HG03066 (cell line): ENCODE measurements around the gene ATP1B2.

Experiments used
- ATAC-seq: cut with Tn5 transposase; IDR thresholded peaks from one replicate; pipeline ENCODE4 v1.9.1; 2021; ENCODE audit warnings: low read depth; ENCODE audit not compliant: unreplicated experiment

ATP1B2 gene

GRCh38 chr17:7677388-7678067 is 26.8 kb downstream of the ATP1B2 start:
- ATAC-seq = no peak

DNA sequence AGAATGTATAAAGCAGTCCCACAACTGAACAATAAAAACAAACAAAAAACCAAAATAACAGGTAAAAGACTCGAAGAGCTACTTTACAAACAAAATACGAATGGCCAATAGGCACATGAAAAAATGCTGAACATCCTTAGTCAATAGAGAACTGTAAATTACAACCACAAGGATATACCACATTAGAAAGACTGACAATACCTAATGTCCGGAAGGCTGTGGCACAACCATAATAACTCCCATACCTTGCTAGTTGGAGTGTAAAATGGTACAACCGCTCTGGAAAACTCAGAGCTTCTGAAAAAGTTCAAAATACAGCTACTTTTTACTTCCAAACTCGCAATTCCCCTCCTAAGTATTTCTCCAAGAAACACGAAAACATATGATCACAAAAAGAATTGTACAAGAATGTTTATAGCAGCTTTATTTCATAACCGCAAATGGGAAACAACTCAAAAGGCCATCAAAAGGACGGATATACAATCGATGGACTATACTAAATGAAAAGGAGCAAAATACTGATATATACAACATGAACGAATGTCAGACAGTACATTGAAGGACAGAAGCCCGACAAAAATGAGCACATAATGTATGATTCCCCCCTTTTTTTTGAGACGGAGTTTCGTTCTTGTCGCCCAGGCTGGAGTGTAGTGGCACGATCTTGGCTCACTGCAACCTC is 34.3 kb downstream of the ATP1B2 start:
- ATAC-seq = no peak

DNA sequence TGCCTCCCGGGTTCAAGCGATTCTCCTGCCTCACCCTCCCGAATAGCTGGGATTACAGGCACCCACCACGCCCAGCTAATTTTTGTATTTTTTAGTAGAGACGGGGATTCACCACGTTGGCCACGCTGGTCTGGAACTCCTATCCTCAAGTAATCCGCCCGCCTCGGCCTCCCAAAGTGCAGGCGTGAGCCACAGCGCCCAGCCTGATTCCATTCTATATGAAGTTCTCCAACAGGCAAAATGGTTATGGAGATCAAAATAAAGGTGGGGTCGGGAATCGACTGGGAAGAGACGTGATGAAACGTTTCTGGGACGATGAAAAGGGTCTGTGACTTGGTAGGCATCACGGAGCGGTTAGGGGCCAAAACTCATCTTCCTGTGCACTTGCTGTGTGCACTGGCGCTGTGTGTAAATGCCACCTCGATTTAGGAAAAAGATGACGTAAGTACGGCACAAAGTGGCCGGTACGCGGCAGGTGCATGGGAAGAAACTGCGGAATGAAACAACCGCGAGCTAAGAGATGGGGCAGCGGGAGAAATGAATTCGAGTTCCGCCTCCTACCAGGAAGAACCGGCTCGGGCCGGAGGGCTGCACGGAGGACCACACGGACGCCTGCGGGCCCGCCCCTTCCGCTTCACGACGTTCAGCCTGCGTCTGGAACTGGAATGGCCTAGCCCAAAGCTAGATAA is 35.0 kb downstream of the ATP1B2 start:
- peak; percentile 39 for ATAC-seq

- ATAC-seq = peak; percentile 36
Measured at GRCh38 chr17:7686222-7687071, 35.7 kb downstream of the ATP1B2 start.

DNA sequence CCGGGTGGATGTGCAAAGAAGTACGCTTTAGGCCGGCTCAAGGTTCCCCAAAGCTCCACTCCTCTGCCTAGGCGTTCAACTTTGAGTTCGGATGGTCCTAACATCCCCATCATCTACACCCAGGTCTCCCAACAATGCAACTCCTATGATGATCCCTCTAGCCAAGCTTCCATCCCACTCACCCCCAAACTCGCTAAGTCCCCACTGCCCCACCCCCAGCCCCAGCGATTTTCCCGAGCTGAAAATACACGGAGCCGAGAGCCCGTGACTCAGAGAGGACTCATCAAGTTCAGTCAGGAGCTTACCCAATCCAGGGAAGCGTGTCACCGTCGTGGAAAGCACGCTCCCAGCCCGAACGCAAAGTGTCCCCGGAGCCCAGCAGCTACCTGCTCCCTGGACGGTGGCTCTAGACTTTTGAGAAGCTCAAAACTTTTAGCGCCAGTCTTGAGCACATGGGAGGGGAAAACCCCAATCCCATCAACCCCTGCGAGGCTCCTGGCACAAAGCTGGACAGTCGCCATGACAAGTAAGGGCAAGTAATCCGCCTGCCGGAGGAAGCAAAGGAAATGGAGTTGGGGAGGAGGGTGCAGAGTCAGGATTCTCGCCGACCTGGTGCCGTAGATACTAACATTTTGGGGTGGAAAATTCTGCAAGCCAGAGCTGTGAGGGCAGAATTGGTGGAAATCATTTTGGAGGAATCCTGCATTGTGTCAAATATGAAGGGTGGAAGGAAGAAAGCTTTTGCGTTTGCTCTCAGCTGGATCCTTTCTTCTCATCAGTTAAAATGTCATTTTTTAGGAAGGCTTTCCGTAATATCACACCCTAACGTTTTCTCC is 36.6 kb downstream of the ATP1B2 start, which contains the start of gene TP53:
Gene TP53, minus strand, starts transcription at position 419 of the 836 bp plus-strand sequence. CDS start 10,896 bp downstream, outside the sequence.
- no peak for ATAC-seq

DNA sequence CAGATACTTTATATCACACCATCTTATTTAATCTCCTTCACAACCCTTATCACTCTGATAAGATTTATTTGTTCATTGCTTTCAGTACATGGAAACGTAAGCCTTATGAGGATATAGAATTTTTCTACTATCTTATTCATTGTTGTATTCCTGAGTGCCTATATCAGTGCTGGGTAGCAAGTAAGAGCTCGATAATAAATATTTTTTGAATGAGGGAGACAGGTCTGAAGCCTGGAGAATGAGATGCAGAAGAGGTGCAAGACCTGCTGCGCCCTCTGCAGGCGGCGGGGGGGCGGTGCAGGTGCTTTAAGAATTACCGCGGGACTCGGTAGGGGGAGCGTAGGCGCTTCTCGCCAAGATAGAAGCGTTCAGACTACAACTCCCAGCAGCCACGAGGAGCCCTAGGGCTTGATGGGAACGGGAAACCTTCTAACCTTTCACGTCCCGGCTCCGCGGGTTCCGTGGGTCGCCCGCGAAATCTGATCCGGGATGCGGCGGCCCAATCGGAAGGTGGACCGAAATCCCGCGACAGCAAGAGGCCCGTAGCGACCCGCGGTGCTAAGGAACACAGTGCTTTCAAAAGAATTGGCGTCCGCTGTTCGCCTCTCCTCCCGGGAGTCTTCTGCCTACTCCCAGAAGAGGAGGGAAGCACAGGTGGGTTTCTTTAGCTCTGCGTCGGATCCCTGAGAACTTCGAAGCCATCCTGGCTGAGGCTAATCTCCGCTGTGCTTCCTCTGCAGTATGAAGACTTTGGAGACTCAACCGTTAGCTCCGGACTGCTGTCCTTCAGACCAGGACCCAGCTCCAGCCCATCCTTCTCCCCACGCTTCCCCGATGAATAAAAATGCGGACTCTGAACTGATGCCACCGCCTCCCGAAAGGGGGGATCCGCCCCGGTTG is 37.4 kb downstream of the ATP1B2 start, which contains the start of gene WRAP53:
Gene WRAP53, plus strand, starts transcription at position 570 of the 900 bp plus-strand sequence. Its CDS starts 172 bp downstream, at position 742.
- peak; percentile 73 for ATAC-seq

DNA sequence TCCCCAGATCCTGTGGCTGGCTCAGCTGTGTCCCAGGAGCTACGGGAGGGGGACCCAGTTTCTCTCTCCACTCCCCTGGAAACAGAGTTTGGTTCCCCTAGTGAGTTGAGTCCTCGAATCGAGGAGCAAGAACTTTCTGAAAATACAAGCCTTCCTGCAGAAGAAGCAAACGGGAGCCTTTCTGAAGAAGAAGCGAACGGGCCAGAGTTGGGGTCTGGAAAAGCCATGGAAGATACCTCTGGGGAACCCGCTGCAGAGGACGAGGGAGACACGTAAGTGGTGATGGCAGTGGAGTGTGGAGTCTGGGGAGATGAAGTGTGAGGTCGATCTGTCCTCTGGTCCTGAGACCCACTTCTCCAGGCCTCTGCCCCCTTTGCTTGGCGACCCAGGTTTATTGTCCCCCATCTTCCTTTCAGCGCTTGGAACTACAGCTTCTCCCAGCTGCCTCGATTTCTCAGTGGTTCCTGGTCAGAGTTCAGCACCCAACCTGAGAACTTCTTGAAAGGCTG is 38.1 kb downstream of the ATP1B2 start:
- ATAC-seq = no peak

DNA sequence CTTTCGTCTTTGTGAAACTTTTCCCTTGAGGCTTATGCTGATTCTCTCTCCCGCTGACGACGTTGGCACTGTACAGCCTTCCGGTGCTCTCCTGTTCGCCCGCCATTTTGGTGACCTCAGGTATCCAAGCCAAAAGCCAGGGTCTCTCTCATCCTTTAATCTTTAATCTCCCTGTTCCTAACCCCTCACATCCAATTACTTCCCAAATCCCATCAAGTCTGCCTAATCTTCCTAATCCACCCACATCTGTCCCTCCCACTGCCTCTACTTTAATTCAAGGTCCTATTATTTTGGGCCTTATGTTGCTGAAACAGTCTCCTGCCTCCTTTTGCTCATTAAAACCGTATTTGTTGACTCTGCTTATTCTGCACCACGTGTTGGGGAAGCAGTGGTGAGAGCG is 44.9 kb downstream of the ATP1B2 start:
- no peak for ATAC-seq

GRCh38 chr17:7697828-7698588 is 47.3 kb downstream of the ATP1B2 start:
- no peak for ATAC-seq

DNA sequence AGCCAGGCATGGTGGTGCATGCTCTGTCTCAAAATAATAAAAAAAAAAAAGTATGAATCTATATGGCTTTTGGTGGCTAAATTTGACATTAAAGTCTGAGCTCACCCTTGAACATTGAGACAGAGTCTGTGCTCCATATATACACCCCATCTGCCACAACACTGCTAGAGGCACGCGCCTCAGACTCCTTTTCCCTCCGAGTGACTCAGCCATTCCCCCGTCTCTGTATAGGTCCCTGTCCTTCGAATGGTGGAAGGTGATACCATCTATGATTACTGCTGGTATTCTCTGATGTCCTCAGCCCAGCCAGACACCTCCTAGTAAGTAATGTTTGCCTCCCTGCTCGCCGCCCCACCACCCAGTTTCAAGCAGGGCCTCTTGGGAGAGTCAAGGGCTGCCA is 49.8 kb downstream of the ATP1B2 start:
- no peak for ATAC-seq

DNA sequence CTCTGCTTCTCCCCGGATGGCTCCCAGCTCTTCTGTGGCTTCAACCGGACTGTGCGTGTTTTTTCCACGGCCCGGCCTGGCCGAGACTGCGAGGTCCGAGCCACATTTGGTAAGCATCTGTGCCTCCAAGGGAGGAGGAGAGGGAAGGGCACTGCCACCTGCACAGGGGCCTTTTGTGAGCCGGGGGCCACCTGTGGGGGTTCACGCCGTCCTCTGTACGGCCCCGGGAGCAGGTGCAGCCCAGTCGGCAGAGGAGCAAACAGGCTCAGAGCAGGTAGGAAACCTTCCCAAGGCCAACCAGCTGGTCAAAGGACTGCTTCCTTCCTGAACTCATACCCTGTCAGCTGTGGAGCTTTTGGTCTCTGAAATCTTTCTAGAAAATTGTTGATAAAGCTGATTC is 51.0 kb downstream of the ATP1B2 start:
- no peak for ATAC-seq

GRCh38 chr17:7702776-7703175 is 52.0 kb downstream of the ATP1B2 start:
- ATAC-seq = no peak

GRCh38 chr17:7703584-7704479 is 53.1 kb downstream of the ATP1B2 start:
- ATAC-seq = no peak

- ATAC-seq = no peak
Measured at GRCh38 chr17:7704601-7705268, 54.0 kb downstream of the ATP1B2 start, which contains the start of gene EFNB3. Gene EFNB3 (plus strand): TSS chr17:7705202. CDS start chr17:7705599, 397 bp downstream.

DNA sequence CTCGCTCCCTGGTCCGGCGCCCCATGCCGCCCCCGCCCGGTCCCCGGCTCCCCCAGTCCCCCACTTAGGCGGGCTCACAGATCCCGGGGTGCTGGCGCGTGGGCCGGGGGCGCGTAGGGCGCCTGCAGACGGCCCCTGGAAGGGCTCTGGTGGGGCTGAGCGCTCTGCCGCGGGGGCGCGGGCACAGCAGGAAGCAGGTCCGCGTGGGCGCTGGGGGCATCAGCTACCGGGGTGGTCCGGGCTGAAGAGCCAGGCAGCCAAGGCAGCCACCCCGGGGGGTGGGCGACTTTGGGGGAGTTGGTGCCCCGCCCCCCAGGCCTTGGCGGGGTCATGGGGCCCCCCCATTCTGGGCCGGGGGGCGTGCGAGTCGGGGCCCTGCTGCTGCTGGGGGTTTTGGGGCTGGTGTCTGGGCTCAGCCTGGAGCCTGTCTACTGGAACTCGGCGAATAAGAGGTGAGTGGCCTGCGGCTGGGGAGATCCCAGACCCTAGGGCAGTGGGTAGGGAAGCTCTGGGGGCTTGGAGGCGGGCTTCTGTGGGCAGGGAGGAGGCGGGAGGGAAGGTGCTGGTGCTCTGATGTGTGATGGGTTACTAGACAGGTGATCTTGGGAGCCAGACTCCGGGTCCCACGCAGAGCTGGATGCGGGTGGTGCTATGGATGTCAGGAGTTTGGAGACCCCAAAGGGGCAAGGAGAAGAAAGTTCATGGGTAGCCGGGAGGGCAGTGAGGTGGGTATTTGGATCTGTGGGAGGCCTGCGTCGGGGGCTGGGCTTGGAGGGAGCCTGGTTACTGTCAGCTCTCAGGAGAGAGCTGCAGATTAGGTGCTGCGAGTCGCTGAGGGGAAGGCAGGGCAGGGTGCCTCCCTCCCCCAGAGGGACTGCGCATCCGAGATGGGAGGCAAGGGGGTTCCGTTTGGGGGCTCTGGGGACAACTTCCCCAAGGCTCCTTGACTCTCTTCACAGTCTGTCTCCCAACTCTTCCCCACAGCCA is 54.8 kb downstream of the ATP1B2 start:
- no peak for ATAC-seq
